PC-9 (cell line): ENCODE measurements around the gene RFXAP.

Experiments
- CTCF ChIP-seq: fragments of 200-600 bp; sonication (generic); conservative IDR thresholded peaks from 2 replicates; pipeline ENCODE4 v1.6.1; 2017; ENCODE audit warnings: mixed run types, antibody characterized with exemption, mild to moderate bottlenecking, moderate library complexity
- EZH2 ChIP-seq: fragments of 200-600 bp; sonication (generic); IDR thresholded peaks from 2 replicates; pipeline ENCODE4 v1.8.0; 2017; ENCODE audit warnings: antibody characterized with exemption, low read depth

- TF ChIP-seq CTCF (no peak), EZH2 (no peak)
Measured at GRCh38 chr13:36834299-36834698, 15.3 kb downstream of the RFXAP start.
